KMS-11 (cell line): Measurements from ENCODE around the gene PTP4A2.

Experiments used
- H2AFZ ChIP-seq: fragments of 200-600 bp; sonication (generic); 2 replicates; pipeline ENCODE4 v1.6.1; 2016; ENCODE audit warnings: antibody characterized with exemption, mixed run types, low read depth
- H3K27ac ChIP-seq: fragments of 200-600 bp; sonication (generic); 2 replicates; pipeline ENCODE4 v1.6.1; 2016; ENCODE audit warnings: mild to moderate bottlenecking, mixed run types
- H3K27me3 ChIP-seq: fragments of 200-600 bp; sonication (generic); 2 replicates; pipeline ENCODE4 v1.6.1; 2017; ENCODE audit warnings: mild to moderate bottlenecking, low read depth, mixed run types, moderate library complexity; ENCODE audit not compliant: insufficient read depth
- H3K36me3 ChIP-seq: fragments of 200-600 bp; sonication (generic); 2 replicates; pipeline ENCODE4 v1.6.1; 2017; ENCODE audit warnings: mild to moderate bottlenecking, mixed run types; ENCODE audit not compliant: insufficient read depth
- H3K4me1 ChIP-seq: fragments of 200-600 bp; sonication (generic); 2 replicates; pipeline ENCODE4 v1.6.1; 2016; ENCODE audit warnings: mild to moderate bottlenecking, low read depth, mixed run types; ENCODE audit not compliant: poor library complexity, severe bottlenecking
- H3K4me2 ChIP-seq: fragments of 200-600 bp; sonication (generic); 2 replicates; pipeline ENCODE4 v1.7.0; 2016; ENCODE audit warnings: mild to moderate bottlenecking, mixed run types
- H3K4me3 ChIP-seq: fragments of 200-600 bp; sonication (generic); IDR thresholded peaks from 2 replicates; pipeline ENCODE4 v1.6.1; 2017; ENCODE audit warnings: low read depth, low read length, mixed read lengths; ENCODE audit not compliant: insufficient read depth
- H3K79me2 ChIP-seq: fragments of 200-600 bp; sonication (generic); 2 replicates; pipeline ENCODE4 v1.6.1; 2016; ENCODE audit warnings: low read depth, mixed run types; ENCODE audit not compliant: insufficient read depth
- H3K9ac ChIP-seq: fragments of 200-600 bp; sonication (generic); 2 replicates; pipeline ENCODE4 v1.6.1; 2016; ENCODE audit warnings: mild to moderate bottlenecking, mixed run types
- H4K20me1 ChIP-seq: fragments of 200-600 bp; sonication (generic); 2 replicates; pipeline ENCODE4 v1.6.1; 2016; ENCODE audit warnings: mild to moderate bottlenecking, mixed run types; ENCODE audit not compliant: insufficient read depth
- CTCF ChIP-seq: fragments of 200-600 bp; sonication (generic); conservative IDR thresholded peaks from 2 replicates; pipeline ENCODE4 v1.6.1; 2017; ENCODE audit warnings: low read depth, mild to moderate bottlenecking, antibody characterized with exemption, low read length, moderate library complexity, mixed read lengths

PTP4A2 gene

DNA sequence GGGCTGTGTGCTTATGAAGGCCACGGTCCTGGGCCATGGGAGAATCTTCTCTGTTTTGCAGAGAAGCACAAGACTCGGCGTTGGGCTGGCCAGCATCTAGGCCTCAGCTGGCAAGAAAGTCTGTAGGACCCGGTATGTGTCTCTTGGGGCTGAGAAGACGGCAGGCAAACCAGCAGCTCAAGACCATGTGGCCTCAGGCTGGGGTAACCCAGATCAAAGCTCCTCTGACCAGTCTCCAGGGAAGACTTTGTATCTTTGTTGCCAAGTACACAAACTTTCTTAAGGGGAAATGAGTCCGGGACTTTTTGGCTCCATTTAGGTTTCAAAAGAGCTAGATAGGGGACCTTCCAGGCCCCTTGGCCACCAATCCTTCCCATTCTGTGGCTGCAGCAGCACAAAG is 60.1 kb downstream of the PTP4A2 start:
- H3K79me2 ChIP-seq: no peaks in the 10 kb centered on the region
- peaks cover 9% of the 10 kb centered on the region for H3K4me1 ChIP-seq
- H3K27ac ChIP-seq: no peak overlapping the region
- no peak overlapping the region for H3K4me2 ChIP-seq
- no peak overlapping the region for H3K4me3 ChIP-seq
- no peak for TF ChIP-seq CTCF
- no peaks in the 10 kb centered on the region for H3K27me3 ChIP-seq
- H4K20me1 ChIP-seq: no peaks in the 10 kb centered on the region
- no peak overlapping the region for H3K9ac ChIP-seq
- no peak overlapping the region for H2AFZ ChIP-seq
- H3K36me3 ChIP-seq: no peaks in the 10 kb centered on the region

DNA sequence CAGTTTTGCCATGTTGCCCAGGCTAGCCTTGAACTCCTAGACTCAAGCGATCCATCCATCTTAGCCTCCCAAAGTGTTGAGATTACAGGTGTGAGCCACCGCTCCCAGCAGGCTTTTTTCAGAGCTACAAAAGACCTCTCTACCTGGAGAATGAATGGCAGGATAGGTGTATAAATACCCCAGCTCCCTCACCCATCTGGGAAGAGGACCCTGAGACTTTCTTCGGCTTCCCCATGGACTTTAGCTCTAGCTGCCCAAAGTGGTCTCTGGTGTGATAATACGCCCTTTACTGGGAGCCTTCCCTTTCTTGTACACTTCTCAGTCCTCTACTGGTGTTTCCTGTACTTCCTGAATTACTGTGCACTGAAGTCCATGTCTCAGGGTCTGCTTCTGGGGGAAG is 60.6 kb downstream of the PTP4A2 start:
- Histone ChIP-seq H4K20me1 (no peaks in the 10 kb centered on the region), H3K4me3 (no peak overlapping the region), H3K27me3 (no peaks in the 10 kb centered on the region), H3K79me2 (no peaks in the 10 kb centered on the region), H3K4me1 (peaks cover 9% of the 10 kb centered on the region), H3K9ac (no peak overlapping the region), H3K27ac (no peak overlapping the region), H3K4me2 (no peak overlapping the region), H2AFZ (no peak overlapping the region), H3K36me3 (no peaks in the 10 kb centered on the region)
- no peak for TF ChIP-seq CTCF

DNA sequence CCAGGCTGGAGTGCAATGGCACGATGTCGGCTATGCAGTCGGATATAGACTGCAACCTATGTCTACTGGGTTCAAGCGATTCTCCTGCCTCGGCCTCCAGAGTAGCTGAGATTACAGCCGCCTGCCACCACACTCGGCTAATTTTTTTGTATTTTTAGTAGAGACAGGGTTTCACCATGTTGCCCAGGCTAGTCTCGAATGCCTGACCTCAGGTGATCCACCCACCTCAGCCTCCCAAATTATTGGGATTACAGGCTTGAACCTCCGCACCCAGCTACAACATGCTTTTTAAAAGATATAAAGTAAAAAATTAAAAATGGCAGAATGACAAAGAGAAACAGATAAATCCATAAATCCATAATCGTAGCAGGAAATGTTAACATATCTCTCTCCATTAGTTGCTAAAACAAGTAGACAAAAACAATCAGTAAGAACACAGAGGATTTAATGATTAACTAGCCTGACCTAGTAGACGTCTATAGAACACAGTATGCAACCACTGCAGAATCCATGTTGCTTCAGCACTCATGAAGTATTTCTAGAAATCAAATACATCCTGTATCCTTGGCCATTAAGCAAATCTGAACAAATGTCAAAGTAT is 62.4 kb downstream of the PTP4A2 start:
- H3K27ac ChIP-seq: no peak overlapping the region

DNA sequence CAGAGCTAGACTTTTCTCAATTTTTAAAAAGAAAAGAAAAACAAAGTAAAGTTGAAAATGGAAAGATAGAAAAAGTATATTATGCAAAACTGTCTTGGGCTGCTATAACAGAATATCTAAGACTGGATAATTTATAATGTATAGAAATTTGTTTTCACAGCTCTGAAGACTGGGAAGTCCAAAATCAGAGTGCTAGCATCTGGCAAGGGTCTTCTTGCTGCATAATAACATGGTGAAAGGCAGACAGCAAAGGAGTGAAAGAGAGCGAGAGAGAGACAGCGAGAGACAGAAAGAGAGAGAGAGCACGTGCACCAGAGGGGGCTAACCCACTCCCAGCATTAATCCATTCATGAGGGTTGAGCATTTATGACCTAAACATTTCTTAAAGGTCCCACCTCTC is 63.2 kb downstream of the PTP4A2 start:
- Histone ChIP-seq H3K27ac (no peak overlapping the region), H3K79me2 (no peaks in the 10 kb centered on the region), H3K4me1 (no peaks in the 10 kb centered on the region), H3K9ac (no peak overlapping the region), H3K4me3 (no peak overlapping the region), H3K27me3 (no peaks in the 10 kb centered on the region), H2AFZ (no peak overlapping the region), H3K36me3 (no peaks in the 10 kb centered on the region), H3K4me2 (no peak overlapping the region), H4K20me1 (no peaks in the 10 kb centered on the region)
- no peak for TF ChIP-seq CTCF

More for the DNA sequence above, 62.4 kb downstream of the PTP4A2 start:
- TF ChIP-seq CTCF: no peak
- H3K27me3 ChIP-seq: no peaks in the 10 kb centered on the region
- no peak overlapping the region for H3K9ac ChIP-seq
- no peaks in the 10 kb centered on the region for H3K4me1 ChIP-seq
- H2AFZ ChIP-seq: no peak overlapping the region
- no peaks in the 10 kb centered on the region for H3K79me2 ChIP-seq
- no peaks in the 10 kb centered on the region for H3K36me3 ChIP-seq
- no peaks in the 10 kb centered on the region for H4K20me1 ChIP-seq
- no peak overlapping the region for H3K4me2 ChIP-seq
- H3K4me3 ChIP-seq: no peak overlapping the region
